Fibroblast of mammary gland (primary cell): ENCODE results near the gene ACOT7.
"Not testable (repeated sequence)": the region's sequence is repeated elsewhere in the genome, so short reads cannot be mapped to it uniquely, and the experiment has no call there.

Experiments
- DNase-seq: peaks from one replicate; pipeline ENCODE4 v3.0.0-alpha.2; 2010; ENCODE audit warnings: low read depth
- H3K4me3 ChIP-seq: 2 replicates; pipeline ENCODE4 v1.5.1; 2011; ENCODE audit warnings: low read depth, mild to moderate bottlenecking, low read length, moderate library complexity; ENCODE audit not compliant: control insufficient read depth
- CTCF ChIP-seq: conservative IDR thresholded peaks from 2 replicates; pipeline ENCODE4 v1.5.1; 2011; ENCODE audit warnings: low read depth, low read length, inconsistent platforms; ENCODE audit not compliant: control insufficient read depth, insufficient read depth

Gene ACOT7

GRCh38 chr1:6365047-6365446 lies 28.5 kb downstream of the ACOT7 start:
- TF ChIP-seq CTCF: no peak
- no peak overlapping the region for H3K4me3 ChIP-seq
- DNase-seq: no peak

DNA sequence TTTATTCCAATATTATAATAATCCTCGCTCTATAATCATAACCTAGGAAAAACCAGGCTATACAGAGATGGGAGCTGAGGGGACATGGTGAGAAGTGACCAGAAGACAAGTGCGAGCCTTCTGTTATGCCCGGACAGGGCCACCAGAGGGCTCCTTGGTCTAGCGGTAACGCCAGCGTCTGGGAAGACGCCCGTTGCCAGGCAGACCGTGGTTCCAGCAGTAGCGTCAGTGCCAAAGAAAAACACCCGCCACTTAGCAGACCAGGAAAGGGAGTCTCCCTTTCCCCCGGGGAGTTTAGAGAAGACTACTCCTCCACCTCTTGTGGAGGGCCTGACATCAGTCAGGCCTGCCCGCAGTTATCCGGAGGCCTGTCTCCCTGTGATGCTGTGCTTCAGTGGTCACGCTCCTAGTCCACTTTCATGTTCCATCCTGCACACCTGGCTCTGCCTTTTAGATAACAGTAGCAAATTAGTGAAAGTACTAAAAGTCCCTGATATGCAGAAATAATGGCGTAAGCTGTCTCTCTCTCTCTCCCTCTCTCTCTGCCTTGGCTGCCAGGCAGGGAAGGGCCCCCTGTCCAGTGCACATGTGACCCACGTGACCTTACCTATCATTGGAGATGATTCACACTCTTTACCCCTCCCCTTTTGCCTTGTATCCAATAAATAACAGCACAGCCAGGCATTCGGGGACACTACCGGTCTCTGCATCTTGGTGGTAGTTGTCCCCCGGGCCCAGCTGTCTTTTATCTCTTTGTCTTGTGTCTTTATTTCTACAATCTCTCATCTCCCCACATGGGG lies 30.3 kb downstream of the ACOT7 start:
- DNase-seq: peak; percentile 57
- H3K4me3 ChIP-seq: not testable (repeated sequence)
- peak; percentile 46 for TF ChIP-seq CTCF

DNA sequence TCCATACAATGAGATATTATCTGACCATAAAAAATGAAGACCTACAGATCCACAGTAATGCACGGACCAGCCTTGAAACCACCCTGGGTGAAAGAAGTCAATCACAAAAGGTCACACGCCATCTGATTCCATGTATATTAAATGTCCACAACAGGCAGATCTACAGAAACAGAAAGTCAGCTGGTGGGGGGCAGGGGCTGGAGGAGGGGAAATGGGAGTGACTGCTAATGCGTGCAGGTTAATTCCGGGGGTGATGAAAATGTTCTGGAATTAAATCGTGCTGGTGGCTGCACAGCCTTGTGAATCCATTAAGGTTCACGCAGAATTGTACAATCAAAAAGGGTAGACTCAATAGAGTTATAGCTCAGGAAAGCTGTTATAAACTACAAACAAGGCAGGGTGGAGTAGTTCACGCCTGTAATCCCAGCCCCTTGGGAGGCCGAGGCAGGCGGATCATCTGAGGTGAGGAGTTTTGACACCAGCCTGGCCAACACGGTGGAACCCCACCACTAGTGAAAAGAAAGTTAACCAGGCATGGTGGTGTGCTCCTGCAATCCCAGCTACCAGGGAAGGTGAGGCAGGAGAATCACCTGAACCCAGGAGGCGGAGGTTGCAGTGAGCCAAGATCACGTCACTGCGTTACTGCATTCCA lies 32.3 kb downstream of the ACOT7 start:
- no peak overlapping the region for H3K4me3 ChIP-seq
- no peak for TF ChIP-seq CTCF
- no peak for DNase-seq

GRCh38 chr1:6360517-6361070 lies 33.0 kb downstream of the ACOT7 start:
- H3K4me3 ChIP-seq: no peak overlapping the region
- TF ChIP-seq CTCF: no peak
- no peak for DNase-seq

- TF ChIP-seq CTCF: no peak
These were observed 33.5 kb downstream of the ACOT7 start for GRCh38 chr1:6360117-6360496.

DNA sequence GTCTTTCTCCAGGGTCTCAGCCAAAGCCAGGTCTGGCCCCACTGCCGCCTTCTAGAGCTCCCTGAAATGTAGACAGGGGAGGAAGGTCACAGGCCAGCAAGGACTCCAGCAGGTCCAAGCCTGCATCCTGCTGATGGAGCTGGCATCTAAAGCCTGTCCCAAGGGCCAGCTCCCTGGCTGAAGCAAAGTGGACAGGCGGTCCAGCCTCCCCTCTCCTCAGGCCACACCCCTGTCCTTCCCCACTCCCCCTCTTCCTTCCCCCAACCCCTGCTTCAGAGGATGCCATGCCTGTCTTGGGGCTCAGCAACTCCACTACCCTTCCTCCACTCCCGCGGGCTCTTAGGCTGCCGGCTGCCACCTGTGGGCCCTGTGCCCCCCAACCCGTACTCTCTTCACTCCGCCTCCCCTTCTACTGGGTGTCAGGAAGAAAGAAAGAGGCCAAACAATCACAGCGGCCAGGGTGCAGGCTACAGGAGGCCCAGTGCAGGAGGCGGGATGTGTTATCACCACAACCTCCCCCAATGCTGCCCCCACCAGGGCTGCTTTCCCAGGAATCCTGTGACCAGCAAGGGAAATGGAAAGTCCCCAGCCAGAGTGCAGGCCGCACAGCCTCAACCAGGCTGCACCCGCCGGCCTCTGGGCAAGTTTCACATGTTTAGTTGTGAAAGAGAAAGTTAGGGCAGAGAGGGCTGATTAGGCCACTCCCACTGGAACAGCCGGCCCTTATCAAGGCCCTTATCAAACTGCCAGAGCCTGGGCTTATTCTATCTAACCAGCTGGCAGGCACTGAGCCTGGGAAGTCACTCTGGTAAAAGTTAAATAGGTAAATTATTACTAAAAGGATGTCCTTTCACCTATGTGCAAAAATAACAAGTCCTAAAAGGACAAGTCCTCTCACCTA lies 34.1 kb downstream of the ACOT7 start:
- DNase-seq: peak; percentile 47
- H3K4me3 ChIP-seq: no peak overlapping the region
- TF ChIP-seq CTCF: no peak

More at GRCh38 chr1:6360117-6360496, 33.5 kb downstream of the ACOT7 start:
- no peak overlapping the region for H3K4me3 ChIP-seq
- no peak for DNase-seq
